Esophagus muscularis mucosa (tissue), 4 donors: Measurements from ENCODE around the gene SLC7A6.

Source experiments
- EP300 ChIP-seq: sonication (generic); formaldehyde crosslinking; IDR thresholded peaks from one replicate; pipeline ENCODE4 v1.6.1; 2017; ENCODE audit warnings: antibody characterized with exemption
- POLR2A ChIP-seq: fragments of 450-650 bp; IDR thresholded peaks from one replicate; pipeline ENCODE4 v1.6.1; 2017; ENCODE audit warnings: antibody characterized with exemption, moderate library complexity, mild to moderate bottlenecking, low read depth
- POLR2AphosphoS5 ChIP-seq, 2 donors: sonication (generic); formaldehyde crosslinking; IDR thresholded peaks; one replicate each; pipeline ENCODE4 v1.6.1; 2017; ENCODE audit warnings: antibody characterized with exemption in 2 of 2
- TF ChIP-seq, protein P1 (sequence below), 3 experiments: fragments of 200-600 bp in 2 of 3; fragments of 450-650 bp in 1 of 3; sonication (generic) in 2 of 3; IDR thresholded peaks; one replicate each; pipeline ENCODE4 v1.5.1; 2017 to 2019; ENCODE audit warnings: antibody characterized with exemption in 3 of 3, mild to moderate bottlenecking in 2 of 3, moderate library complexity in 1 of 3

DNA sequence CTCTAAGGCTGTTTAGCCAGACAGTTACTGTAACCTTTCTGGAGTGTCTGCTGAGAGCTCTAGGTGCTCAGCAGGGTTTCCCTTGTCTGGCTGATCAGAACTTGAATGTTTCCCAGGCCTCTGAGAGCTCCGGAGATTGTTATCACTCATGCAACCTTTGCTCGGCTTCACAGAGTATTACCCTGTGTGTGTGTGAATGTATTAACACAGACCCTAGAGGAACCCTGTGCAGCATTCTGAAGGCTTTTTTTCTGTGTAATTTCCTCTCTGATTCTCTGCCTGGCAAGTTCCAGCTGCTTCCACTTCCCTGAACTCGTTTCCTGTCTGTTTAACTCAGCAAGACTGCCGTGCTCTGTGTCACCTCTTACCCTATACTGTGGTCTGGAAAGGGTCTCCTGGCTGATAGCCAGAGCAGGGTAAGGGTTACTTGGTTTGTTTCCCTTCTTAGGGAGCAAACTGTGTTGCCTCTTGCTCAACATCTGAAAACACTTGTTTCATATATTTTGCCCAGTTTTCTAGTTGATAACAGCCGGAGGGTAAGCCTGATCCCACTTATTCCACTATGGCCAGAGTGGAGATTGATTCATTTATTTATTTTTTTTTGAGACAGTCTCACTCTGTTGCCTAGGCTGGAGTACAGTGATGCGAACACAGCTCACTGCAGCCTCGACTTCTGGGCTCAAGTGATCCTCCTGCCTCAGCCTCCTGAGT lies 68.2 kb downstream of the SLC7A6 start:
- TF ChIP-seq POLR2A (no peak), POLR2AphosphoS5 (IDR thresholded peaks at IDR 0.05) (no peak), EP300 (no peak)
- TF ChIP-seq, protein P1, sequence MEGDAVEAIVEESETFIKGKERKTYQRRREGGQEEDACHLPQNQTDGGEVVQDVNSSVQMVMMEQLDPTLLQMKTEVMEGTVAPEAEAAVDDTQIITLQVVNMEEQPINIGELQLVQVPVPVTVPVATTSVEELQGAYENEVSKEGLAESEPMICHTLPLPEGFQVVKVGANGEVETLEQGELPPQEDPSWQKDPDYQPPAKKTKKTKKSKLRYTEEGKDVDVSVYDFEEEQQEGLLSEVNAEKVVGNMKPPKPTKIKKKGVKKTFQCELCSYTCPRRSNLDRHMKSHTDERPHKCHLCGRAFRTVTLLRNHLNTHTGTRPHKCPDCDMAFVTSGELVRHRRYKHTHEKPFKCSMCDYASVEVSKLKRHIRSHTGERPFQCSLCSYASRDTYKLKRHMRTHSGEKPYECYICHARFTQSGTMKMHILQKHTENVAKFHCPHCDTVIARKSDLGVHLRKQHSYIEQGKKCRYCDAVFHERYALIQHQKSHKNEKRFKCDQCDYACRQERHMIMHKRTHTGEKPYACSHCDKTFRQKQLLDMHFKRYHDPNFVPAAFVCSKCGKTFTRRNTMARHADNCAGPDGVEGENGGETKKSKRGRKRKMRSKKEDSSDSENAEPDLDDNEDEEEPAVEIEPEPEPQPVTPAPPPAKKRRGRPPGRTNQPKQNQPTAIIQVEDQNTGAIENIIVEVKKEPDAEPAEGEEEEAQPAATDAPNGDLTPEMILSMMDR (IDR thresholded peaks at IDR 0.05), result no peak
